Measurements from ENCODE around the gene BUB1.
"Not testable (repeated sequence)": the region's sequence is repeated elsewhere in the genome, so short reads cannot be mapped to it uniquely, and the experiment has no call there.

DNA sequence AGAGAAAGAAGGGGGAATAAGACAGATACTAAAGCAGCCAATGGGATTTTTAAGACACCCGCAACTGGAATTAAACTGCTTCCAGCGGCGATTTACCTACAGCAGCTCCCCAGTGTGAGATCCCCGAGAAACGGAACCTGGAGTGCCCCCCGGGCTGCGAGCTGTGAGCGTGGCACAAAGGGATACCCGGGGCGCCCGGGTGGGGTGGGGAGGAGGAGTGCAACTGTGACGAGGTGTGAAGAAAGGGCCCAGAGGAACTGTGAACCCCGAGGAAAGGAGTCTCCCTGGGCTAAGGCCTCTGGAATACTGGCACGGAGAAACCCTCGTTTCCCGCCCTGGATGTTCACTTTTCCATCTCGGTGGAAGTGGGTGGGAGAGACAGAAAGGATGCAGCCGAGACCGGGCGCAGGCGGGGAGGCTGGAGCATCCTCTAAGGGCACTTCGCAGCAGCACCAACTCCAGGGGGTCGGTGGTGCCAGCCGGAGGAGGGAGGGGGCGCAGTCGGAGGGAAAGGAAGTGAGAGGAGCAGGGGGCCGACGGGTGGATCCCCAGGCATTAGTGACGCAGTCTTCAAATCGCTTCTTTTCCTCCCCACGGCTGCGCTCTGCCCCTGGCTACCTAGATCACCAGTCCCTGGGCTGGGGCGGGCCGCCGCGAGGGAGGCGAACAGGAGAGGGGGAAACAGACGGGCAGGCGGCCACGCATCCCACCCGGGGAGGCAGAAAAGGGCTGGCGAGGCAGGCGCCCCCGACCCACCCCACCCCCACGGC, 67.8 kb downstream of the BUB1 start:
- TF ChIP-seq YY1 (IDR thresholded peaks at IDR 0.05; ENCODE audit: insufficient read depth, insufficient read length); ZNF274 (IDR thresholded peaks at IDR 0.05; ENCODE audit: low read depth, low read length): not testable (repeated sequence)

All from NT2/D1 (cell line).